Right hindlimb (tissue), 1 donor: ENCODE measurements around the gene HPCAL1.

Experiments
- DNase-seq: peaks from one replicate; pipeline ENCODE4 v3.0.0-alpha.2; 2018

Gene HPCAL1

GRCh38 chr2:10338270-10339188 lies 35.8 kb downstream of the HPCAL1 start:
- DNase-seq: no peak

DNA sequence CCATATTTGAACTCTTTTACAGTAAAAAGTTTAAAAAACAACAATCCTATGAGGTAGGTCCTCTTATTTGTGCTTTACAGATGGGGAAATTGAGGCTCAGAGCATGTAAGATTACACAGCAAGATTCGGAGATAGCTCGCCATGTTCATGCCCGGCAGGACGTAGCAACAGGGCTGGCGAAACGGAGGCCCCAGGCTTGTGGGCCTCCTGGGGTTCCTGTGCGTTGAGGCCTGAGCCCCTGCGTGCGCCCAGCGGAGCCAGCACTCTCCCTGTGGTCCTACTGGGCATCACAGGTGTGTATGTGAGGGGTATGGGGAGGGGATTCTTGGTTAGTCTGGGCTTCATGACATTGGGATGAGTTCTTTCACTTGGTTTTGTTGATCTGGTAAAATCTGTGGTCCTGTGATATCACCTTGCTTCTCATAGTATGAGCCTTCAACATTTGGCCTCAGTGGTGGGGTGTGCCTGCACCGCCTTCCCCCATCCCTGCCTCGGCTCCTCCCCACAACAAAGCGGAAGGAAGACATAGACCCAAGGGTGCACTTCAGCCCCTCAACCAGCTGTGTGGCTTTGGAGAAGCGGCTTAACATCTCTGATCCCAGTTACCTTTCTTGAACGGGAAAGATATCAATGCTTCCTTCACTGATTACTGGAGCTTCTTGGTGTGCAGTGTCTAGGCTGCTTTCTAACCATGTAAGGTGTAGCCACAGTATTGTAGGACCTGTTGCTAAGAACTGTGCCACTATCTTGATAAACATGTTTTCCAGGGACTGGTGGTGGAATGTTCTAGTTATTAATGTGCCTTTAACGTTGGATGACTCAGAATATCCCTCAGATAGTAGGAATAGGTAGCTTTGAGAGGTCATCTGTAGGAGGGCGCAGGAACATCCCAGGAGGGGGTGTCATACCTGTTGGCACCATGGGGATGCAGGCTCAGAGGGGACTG lies 37.2 kb downstream of the HPCAL1 start:
- no peak for DNase-seq

DNA sequence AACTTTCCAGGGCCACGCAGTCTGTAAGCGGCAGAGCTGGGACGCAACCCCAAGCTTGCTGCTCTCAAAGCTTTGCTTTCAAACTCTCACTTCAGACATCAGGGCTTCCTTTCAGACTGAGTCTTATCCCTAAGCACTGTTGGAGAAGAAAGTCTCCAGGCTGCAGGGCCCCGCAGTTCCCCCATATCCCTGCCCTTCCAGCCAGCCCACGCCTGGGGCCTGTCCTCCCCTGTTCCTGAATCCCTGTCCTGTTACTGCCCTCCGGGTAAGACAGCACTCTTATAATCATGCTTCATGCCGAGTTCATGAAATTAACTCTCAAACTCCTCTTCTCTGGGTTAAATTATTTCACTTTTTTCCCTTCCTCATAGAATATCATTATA lies 37.9 kb downstream of the HPCAL1 start:
- no peak for DNase-seq

- no peak for DNase-seq
Measured at GRCh38 chr2:10341193-10341592, 38.5 kb downstream of the HPCAL1 start.

- DNase-seq: no peak
Measured at GRCh38 chr2:10342245-10342951, 39.7 kb downstream of the HPCAL1 start.

DNA sequence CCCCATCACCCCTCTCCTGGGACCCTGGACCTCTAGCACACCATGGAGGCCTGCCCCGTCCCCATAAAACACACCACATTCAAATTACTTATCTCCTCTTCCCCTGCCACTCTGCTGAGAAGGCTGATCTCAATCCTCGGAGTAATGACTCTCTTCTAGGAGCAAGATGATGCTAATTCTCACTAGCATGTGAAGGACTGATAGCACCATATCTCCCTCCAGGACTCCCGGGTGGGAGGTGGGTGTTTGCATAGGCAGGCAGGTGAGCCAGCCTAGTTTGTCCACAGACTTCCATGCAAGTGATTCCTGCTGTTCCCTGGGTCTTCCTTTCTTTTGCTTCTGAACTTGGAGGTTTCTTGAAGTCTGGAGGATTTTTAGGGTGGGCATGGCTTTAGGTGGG lies 40.5 kb downstream of the HPCAL1 start:
- no peak for DNase-seq

DNA sequence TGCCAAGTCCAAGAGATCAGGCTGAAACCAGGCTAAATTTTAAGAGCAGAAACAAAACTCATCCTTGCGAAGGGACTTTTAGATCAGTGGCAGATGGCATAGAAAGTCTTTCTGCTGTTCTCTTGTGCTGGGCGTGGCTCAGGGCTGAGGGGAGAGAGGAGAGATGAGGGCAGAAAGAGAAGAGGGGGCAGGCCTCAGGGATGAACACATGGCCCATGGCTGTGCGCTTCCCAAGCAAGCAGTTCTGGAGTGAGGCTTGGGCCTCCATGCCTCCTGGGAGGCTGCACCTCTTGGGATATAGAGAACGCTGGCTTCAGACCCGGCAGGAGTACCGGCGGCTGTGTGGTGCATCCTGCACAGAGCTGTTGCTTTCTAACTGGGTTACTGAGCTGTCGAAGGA lies 41.0 kb downstream of the HPCAL1 start:
- no peak for DNase-seq

DNA sequence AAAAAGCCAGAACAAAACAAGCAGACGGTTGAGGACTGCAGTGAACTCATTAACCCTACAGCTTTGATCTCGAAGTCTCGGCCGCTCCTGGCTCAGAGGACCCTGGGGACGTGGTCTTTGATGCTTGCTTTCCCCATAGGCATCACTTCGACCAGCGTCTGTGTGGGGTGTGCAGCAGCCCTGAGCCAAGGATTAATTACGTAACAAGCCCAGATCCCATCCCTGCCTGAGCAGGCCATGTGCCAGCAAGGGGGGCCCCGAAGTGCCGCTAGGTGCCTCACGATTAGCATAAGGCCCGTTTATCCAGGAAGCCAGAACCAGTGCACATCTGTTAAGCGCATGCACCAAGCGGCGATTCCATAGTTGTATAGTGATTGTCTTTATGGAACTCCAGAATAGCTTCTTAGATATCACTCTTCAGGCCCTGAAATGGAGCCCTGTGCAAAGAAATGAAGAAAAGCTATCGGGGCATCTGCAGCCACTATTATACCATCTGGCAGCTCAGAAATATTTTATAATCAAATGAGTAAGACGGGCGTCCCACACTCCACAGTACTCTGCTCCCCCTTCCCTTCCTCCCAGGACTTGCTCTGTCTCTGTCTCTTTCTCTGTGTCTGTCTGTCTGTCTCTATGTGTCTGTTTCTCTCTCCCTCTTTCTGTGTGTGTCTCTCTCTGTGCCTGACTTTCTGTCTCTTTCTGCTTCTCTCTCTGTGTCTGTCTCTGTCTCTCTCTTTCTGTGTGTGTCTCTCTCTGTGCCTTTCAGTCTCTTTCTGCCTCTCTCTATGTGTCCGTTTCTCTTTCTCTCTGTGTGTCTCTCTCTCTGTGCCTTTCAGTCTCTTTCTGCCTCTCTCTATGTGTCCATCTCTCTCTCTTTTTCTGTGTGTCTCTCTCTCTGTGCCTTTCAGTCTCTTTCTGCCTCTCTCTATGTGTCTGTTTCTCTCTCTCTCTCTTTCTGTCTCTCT lies 41.7 kb downstream of the HPCAL1 start:
- no peak for DNase-seq

DNA sequence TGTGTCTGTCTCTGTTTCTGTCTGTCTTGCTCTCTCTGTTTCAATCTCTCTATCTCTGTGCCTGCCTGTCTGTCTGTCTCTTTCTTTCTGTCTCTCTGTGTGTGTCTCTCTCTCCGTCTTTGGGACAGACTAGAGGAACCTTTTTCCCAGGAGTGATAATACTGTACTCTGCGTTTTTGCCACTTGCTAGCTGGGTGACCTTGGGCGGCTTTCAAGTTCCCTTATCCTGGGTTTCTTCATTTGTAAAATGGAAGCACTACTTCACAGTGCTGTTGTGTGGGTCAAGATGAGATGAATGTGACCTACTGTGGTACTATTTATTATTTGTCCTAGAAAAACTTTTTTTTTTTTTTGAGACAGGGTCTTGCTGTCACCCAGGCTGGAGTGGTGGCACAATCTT lies 42.4 kb downstream of the HPCAL1 start:
- DNase-seq: no peak

- DNase-seq: no peak
Measured at GRCh38 chr2:10345813-10346212, 43.1 kb downstream of the HPCAL1 start.

- no peak for DNase-seq
Measured at GRCh38 chr2:10346929-10347561, 44.3 kb downstream of the HPCAL1 start.

- DNase-seq: no peak
Measured at GRCh38 chr2:10347562-10347948, 44.9 kb downstream of the HPCAL1 start.

DNA sequence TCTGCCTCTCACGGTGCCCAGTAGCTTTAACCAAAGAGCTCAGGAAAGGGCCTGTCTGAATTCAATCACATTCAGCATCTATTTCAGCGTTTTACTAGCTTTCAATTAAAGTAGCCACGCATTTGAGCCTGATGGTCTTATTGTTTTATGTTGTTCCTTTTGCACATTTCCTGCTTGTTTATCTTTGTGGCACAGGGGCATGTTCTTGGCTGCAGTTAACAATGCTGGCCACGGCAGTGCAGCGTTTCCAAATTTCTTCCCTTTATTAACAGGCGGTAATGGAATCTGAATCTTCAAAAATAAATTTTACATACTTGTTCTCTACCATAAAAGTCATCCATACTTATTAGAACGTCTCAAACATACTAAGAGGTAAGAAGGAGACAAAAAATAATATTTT lies 46.2 kb downstream of the HPCAL1 start:
- DNase-seq: no peak

GRCh38 chr2:10350761-10351160 lies 48.1 kb downstream of the HPCAL1 start:
- DNase-seq: no peak

DNA sequence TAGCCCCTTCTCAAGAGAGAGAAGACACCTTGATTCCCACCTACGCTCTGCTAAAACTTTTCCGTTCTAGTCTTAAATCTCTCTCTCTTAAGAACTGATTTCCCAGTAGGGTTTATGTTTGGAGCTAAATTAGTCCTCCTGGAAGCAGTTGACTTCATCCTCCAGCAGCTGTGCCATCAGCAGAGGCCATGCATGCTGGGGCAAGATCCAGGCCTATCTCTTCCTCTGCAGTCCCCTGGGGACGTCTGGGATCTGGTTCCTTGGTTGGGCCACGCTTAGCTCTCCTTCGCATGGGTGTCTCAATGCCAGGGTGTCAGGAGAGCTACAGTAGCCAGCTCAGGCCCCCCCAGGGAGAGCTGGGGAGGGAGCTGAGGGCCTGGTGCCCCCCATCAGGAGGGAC lies 49.7 kb downstream of the HPCAL1 start:
- DNase-seq: no peak

DNA sequence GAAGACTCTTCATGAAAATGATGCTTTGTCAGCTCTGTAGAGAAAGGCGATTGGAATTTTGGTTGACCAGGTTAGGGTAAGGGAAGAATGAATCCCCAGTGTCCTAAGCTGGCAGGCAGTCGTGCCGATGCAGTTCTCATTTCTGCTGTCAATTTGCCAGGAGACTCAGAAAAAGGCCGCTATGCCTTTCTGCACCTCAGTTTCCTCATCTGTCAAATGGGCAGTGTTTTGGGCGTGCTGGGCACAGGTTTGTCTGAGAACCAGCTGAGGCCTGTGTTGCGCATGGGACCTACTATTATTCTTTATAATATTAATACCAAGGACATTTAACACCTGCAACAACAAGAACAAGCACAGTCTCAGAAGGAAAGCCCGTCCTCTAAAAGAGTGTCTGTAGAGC lies 50.3 kb downstream of the HPCAL1 start:
- DNase-seq: no peak

DNA sequence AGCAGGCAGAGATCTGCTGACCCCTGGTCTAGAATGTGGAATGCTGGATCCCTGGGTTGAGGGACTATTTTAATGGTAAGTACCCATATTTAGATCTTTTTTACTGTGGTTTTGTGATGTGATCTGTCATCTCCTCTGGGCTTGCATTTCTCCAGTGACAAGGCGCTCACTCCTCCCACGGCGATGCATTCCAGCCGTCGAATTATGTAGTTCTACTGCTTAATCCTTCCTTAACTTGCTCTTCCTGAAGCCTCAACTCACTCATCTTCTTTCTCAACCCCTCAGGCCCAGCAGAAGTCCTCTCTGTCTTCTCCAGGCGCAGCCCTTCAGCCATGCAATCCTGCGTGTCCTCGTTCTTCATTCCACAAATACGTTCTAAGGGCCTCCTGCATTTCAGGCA lies 51.2 kb downstream of the HPCAL1 start:
- DNase-seq: no peak

DNA sequence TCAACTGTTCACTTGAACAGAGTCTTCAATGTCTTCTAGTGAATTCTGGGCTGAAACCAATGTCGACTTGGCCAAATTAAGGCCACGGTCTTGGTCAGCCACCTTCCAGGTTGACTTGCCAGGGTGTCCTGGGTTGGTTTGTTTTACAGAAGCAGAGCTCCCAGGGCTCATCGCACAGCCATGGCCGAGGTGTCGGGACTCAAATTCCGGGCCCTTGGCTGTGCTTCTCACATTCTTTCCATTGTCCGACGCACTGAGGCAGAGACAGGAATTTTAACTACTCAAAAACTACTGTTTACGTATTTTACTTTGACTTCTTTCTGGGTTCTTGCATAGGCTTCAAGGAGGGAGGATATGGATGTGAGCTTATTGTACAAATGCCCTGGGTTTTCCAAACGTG lies 51.7 kb downstream of the HPCAL1 start:
- no peak for DNase-seq

- no peak for DNase-seq
Measured at GRCh38 chr2:10355471-10356438, 53.1 kb downstream of the HPCAL1 start.

DNA sequence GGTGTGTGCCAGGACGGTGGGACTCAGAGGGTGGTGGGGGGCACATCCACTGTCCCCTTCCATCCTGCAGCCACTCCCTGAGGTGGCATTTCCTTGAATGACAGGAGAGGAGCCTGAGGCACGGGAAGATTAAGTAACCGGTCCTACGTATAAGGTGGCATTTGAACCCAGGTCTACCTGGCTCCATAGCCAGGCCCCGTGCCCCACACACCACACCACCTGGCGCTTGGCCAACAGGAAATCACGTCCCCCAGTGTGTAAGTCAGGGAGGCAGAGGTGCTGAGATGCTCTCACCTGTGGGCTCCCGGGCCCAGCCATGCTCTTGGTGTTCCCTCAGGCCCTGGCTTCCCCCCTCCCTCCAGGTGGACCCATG lies 53.7 kb downstream of the HPCAL1 start:
- DNase-seq: no peak
